Coronary artery (tissue), 2 donors: ENCODE data around the gene CRCP.
"Not testable (repeated sequence)": the region's sequence is repeated elsewhere in the genome, so short reads cannot be mapped to it uniquely, and the experiment has no call there.

Source experiments
- DNase-seq: peaks from one replicate; pipeline ENCODE4 v3.0.0-alpha.2; 2017; ENCODE audit warnings: low spot score
- H3K27ac ChIP-seq, 2 donors: fragments of 200-600 bp; sonication (generic); one replicate each; pipeline ENCODE4 v1.5.1; 2016 to 2019
- H3K4me3 ChIP-seq: fragments of 200-600 bp; sonication (generic); 2 replicates; pipeline ENCODE4 v1.5.1; 2016; ENCODE audit warnings: mild to moderate bottlenecking, moderate library complexity
- TF ChIP-seq, protein P1 (sequence below): fragments of 200-600 bp; sonication (generic); IDR thresholded peaks from one replicate; pipeline ENCODE4 v1.5.1; 2019; ENCODE audit warnings: antibody characterized with exemption

CRCP gene

DNA sequence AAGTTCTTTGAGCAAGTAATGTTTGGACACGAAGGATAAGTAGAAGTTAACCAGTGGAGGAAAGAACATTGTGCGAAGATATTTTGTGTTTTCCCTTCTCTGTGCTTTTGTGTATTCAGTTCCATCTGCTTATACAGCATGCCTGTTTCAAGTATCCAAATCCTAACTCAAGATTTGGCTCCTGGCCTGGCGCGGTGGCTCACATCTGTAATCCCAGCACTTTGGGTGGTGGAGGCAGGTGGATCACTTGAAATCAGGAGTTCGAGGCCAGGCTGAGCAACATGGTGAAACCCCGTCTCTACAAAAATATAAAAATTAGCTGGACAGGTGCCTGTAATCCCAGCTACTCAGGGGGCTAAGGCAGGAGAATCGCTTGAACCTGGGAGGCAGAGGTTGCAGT is 49.7 kb downstream of the CRCP start:
- TF ChIP-seq, protein P1, sequence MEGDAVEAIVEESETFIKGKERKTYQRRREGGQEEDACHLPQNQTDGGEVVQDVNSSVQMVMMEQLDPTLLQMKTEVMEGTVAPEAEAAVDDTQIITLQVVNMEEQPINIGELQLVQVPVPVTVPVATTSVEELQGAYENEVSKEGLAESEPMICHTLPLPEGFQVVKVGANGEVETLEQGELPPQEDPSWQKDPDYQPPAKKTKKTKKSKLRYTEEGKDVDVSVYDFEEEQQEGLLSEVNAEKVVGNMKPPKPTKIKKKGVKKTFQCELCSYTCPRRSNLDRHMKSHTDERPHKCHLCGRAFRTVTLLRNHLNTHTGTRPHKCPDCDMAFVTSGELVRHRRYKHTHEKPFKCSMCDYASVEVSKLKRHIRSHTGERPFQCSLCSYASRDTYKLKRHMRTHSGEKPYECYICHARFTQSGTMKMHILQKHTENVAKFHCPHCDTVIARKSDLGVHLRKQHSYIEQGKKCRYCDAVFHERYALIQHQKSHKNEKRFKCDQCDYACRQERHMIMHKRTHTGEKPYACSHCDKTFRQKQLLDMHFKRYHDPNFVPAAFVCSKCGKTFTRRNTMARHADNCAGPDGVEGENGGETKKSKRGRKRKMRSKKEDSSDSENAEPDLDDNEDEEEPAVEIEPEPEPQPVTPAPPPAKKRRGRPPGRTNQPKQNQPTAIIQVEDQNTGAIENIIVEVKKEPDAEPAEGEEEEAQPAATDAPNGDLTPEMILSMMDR = no peak
- no peak for DNase-seq
- H3K4me3 ChIP-seq = no peak overlapping the region
- H3K27ac ChIP-seq = no peak overlapping the region

DNA sequence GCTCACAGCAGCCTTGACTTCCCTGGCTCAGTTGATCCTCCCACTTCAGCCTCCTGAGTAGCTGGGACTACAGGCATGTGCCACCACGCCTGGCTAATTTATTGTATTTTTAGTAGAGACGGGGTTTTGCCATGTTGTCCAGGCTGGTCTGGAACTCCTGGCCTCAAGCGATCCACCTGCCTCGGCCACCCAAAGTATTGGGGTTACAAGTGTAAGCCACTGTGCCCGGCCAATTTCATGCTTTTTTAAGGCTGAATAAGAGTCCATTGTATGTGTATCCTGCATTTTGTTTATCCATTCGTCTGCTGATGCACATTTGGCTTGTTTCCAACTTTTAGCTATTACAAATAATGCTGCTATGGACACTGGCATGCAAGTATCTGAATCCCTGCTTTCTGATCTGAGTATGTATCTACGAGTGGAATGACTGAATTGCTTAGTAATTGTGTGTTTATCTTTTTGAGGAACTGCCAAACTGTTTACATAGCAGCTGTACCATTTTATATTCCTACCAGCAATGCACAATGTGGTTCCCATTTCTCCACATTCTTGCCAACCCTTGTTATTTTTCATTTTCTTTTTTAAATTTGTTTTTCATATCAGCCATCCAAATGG is 53.2 kb downstream of the CRCP start:
- DNase-seq = no peak
- Histone ChIP-seq H3K4me3 (no peak overlapping the region), H3K27ac (no peak overlapping the region)
- TF ChIP-seq, protein P1 = no peak

DNA sequence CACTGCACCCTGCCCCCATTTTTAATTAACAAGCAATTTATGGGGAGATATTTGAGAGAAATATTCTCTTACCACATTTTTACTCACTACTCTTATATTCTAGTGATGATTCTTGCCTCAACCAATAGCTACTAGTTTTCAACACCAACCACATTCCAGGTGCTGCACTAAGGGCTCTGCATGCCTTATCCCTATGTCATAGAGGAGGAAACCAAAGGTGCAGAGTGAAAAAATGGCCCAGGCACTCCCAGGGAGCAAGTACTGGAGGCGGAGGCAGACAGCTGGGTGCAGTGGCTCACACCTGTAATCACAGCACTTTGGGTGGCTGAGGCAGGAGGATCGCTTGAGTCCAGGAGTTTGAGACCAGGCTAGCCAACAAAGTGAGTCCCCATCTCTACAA is 55.0 kb downstream of the CRCP start:
- no peak for DNase-seq
- TF ChIP-seq, protein P1 = no peak

DNA sequence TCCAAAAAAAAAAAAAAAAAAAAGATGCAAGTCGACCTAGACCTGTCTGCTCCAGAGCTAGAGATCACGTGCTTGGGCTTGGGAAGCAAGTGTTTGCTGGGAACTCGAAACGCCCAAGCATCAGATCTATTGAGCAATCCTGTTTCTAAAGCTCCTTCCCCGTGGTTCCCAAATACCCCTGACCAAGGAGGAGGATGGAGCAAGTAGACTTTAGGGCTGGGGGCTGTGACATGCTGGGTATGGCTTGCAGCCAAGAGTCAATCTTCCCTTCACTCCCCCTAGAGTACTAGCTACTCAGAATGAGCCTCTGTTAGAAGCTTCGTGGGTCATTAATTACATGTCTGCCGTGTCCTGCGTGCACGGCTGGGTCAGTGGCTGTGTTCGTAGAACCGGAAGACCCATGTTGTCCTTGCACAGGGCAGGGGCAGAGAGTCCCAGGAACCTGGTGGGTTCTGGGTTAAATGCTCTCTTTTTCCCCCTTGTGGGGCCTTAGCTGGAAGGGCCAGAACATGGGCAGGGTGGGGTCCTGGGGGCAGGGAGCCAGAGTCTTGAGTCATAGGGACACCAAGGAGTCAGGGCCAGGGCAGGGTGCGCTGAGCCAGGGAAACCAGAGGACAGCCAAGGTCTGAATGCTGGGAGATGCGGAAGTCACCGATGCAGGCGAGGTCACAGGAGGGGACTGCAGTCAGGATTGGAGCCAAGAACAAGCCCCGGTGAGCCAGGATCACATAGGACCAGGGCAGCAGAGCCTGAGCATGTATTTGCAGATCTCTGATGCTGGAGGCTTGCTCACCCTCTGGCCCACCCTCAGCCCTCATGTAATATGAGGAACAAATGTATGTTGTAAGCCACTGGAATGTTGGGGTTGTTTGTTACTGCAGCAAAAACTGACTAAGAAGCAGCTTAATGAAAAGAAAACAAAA is 55.9 kb downstream of the CRCP start:
- TF ChIP-seq, protein P1 = no peak
- peak overlapping the region in 1 of 2 donors; percentile 79 for H3K27ac ChIP-seq
- peak; percentile 81 for DNase-seq
- H3K4me3 ChIP-seq = peak overlapping the region; percentile 22

More for the DNA sequence above, 55.0 kb downstream of the CRCP start:
- Histone ChIP-seq H3K27ac (peak overlapping the region in 1 of 2 donors; percentile 30), H3K4me3 (no peak overlapping the region)

DNA sequence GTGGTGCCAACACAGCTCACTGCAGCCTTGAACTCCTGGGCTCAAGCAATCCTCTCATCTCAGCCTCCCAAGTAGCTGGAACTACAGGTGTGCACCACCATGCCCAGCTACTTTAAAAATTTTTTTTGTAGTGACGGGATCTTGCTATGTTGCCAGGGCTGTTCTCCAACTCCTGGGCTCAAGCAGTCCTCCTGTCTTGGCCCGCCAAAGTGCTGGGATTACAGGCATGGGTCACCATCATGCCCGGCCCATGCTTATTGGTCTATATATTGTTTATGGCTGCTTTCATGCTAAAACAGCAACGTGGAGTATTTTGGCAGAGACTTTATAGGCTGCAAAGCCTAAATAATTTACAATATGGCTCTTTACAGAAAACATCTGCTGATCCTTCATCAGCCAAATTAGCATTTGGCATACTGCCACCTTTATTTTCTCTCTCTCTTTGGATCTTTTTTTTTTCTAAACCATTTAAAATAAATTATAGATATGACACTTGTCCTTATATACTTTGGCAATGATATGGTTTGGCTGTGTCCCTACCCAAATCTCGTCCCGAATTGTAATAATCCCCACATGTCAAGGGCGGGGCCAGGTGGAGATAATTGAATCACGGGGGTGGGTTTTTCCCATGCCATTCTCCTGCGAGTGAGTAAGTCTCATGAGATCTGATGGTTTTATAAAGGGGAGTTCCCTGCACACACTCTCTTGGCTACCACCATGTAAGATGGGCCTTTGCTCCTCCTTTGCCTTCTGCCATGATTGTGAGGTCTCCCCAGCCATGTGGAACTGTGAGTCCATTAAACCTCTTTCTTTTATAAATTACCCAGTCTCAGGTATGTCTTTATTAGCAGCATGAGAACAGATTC is 58.1 kb downstream of the CRCP start:
- H3K4me3 ChIP-seq, H3K27ac ChIP-seq, DNase-seq: not testable (repeated sequence)

DNA sequence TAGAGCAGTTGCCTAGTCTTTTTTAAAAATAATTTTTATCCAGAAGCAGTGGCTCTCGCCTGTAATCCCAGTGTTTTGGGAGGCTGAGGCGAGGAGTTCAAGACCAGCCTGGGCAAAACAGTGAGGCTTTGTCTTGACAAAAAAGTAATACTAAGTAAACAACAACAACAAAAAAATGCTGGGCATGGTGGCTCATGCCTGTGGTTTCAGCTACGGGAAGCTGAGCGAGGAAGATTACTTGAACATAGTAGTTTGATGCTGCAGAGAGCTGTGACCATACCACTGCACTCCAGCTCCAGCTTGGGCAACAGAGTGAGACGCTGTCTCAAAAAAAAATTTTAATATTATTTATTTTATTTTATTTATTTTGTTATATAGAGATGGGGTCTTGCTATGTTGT is 59.2 kb downstream of the CRCP start:
- DNase-seq = no peak
- Histone ChIP-seq H3K4me3 (no peak overlapping the region), H3K27ac (no peak overlapping the region)
- TF ChIP-seq, protein P1 = no peak

DNA sequence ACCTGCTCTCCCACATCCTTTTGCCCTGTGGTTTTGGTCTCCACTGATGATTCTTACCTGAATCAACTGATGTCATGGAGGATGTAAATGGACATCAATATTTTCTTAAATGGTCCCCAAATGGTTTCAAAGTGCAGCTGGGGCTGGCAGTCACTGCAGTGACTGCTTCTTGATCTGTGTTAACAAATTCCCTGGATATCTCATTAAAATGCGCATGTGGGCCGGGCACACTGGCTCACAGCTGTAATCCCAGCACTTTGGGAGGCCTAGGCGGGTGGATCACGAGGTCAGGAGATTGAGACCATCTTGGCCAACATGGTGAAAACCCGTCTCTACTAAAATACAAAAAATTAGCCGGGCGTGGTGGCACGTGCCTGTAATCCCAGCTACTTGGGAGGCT is 60.4 kb downstream of the CRCP start:
- DNase-seq, H3K27ac ChIP-seq, H3K4me3 ChIP-seq: not testable (repeated sequence)
